Measurements from ENCODE around the gene IL1A. TPM values are rescaled to one million over a fixed set of nuclear protein-coding genes. Genes with fewer than 3 reads are reported as not detected.

Gene IL1A
- total and polyA plus RNA-seq, 3 donors from 2014 or later = 15.8 to 36.5 (median 21.4) TPM

DNA sequence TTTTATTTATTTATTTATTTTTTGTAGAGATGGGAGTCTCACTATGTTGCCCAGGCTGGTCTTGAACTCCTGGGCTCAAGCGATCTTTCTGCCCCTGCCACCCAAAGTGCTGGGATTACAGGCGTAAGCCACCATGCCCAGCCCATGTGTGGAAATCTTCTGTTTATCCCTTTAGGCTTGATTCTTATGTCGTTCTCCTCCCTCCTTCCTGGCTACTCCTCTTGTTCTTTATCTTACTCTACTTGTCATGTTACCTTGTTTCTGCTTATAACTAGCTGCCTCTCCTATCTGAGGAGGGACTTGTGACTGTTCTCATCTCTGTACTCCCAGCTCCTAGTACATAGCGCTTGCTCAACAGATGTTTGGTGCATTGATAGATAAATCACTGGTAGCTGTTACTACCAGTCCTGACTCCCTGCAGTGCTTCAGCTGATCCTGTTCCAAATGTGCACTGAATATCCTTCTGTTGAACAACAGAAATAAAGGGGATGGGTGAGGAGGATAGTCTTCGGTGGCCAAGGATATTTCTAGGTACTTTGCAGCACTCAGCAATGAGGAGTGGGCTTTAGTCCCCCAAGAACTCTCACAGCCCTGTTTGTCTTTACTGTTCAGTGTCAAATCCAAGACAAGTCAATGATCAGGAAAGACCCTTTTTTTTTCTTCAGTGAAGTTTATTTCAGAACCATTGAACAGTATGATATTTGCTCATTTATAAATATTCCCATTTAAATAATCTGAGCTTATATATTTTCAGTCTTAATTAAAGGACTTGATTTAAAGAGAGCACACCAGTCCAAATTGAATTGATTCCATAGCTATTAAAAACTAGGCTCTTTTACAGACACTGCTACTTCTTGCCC lies 45.0 kb upstream of the IL1A start:
- Histone ChIP-seq H3K27ac (no peak overlapping the region), H3K4me3 (no peak overlapping the region), H3K4me1 (peaks cover 11% of the 10 kb centered on the region), H3K36me3 (ENCODE audit: low read depth, missing control alignments) (no peaks in the 10 kb centered on the region), H3K27me3 (no peaks in the 10 kb centered on the region), H3K9me3 (no peaks in the 10 kb centered on the region)
- TF ChIP-seq POLR2A (IDR thresholded peaks at IDR 0.05) = no peak
- TF ChIP-seq, protein P1, sequence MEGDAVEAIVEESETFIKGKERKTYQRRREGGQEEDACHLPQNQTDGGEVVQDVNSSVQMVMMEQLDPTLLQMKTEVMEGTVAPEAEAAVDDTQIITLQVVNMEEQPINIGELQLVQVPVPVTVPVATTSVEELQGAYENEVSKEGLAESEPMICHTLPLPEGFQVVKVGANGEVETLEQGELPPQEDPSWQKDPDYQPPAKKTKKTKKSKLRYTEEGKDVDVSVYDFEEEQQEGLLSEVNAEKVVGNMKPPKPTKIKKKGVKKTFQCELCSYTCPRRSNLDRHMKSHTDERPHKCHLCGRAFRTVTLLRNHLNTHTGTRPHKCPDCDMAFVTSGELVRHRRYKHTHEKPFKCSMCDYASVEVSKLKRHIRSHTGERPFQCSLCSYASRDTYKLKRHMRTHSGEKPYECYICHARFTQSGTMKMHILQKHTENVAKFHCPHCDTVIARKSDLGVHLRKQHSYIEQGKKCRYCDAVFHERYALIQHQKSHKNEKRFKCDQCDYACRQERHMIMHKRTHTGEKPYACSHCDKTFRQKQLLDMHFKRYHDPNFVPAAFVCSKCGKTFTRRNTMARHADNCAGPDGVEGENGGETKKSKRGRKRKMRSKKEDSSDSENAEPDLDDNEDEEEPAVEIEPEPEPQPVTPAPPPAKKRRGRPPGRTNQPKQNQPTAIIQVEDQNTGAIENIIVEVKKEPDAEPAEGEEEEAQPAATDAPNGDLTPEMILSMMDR (IDR thresholded peaks at IDR 0.05) = no peak
- 46 to 57% methylated on average over 5 of the region's 5 CpGs for WGBS, 2 donors
- intact Hi-C loops (cut with DNase I; ENCODE audit: low total_unique reads) = no loop called here
- no peak for DNase-seq

GRCh38 chr2:112828251-112828691 lies 44.0 kb upstream of the IL1A start:
- Histone ChIP-seq H3K9me3 (no peaks in the 10 kb centered on the region), H3K27ac (no peak overlapping the region), H3K27me3 (no peaks in the 10 kb centered on the region), H3K4me3 (no peak overlapping the region), H3K36me3 (ENCODE audit: low read depth, missing control alignments) (no peaks in the 10 kb centered on the region), H3K4me1 (peaks cover 11% of the 10 kb centered on the region)
- WGBS, 2 donors = 87 to 94% methylated on average over 3 of the region's 3 CpGs
- TF ChIP-seq, protein P1 (IDR thresholded peaks at IDR 0.05) = no peak
- TF ChIP-seq POLR2A (IDR thresholded peaks at IDR 0.05) = no peak
- no peak for DNase-seq
- intact Hi-C loops (cut with DNase I; ENCODE audit: low total_unique reads) = no loop called here

GRCh38 chr2:112827604-112828185 lies 43.4 kb upstream of the IL1A start:
- H3K4me3 ChIP-seq = no peak overlapping the region
- 82 to 86% methylated on average over 6 of the region's 6 CpGs for WGBS, 2 donors
- no peak for TF ChIP-seq POLR2A (IDR thresholded peaks at IDR 0.05)
- TF ChIP-seq, protein P1 (IDR thresholded peaks at IDR 0.05) = no peak
- no peaks in the 10 kb centered on the region for H3K9me3 ChIP-seq
- H3K36me3 ChIP-seq (ENCODE audit: low read depth, missing control alignments) = no peaks in the 10 kb centered on the region
- no peak for DNase-seq
- intact Hi-C loops (cut with DNase I; ENCODE audit: low total_unique reads) = no loop called here
- H3K27ac ChIP-seq = no peak overlapping the region
- H3K27me3 ChIP-seq = no peaks in the 10 kb centered on the region
- peaks cover 11% of the 10 kb centered on the region for H3K4me1 ChIP-seq

DNA sequence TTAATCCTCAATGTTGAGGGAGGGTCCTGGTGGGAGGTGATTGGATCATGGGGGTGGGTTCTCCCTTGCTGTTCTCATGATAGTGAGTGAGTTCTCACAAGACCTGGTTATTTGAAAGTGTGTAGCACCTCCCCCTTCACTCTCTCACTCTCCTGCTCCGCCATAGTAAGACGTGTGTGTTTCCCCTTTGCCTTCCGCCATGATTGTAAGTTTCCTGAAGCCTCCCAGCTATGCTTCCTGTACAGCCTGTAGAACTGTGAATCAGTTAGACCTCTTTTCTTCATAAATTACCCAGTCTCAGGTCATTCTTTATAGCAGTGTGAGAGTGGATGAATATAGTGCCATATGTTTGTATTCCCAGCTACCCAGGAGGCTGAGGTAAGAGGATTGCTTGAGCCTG lies 42.7 kb upstream of the IL1A start:
- no peak overlapping the region for H3K4me3 ChIP-seq
- peaks cover 11% of the 10 kb centered on the region for H3K4me1 ChIP-seq
- no peak overlapping the region for H3K27ac ChIP-seq
- no peaks in the 10 kb centered on the region for H3K27me3 ChIP-seq
- DNase-seq = no peak
- H3K9me3 ChIP-seq = no peaks in the 10 kb centered on the region
- intact Hi-C loops (cut with DNase I; ENCODE audit: low total_unique reads) = no loop called here
- TF ChIP-seq, protein P1 (IDR thresholded peaks at IDR 0.05) = no peak
- TF ChIP-seq POLR2A (IDR thresholded peaks at IDR 0.05) = no peak
- H3K36me3 ChIP-seq (ENCODE audit: low read depth, missing control alignments) = no peaks in the 10 kb centered on the region
- 76 to 81% methylated on average over 3 of the region's 3 CpGs for WGBS, 2 donors

All from testis (tissue), 3 donors.